Activated T-helper 1 cell treated with anti-CD3 and anti-CD28 coated beads, Interleukin-2, amount 50 U/mL, for 16 hours (primary cell): ENCODE data around the gene TTC19.
"Not testable (repeated sequence)": the region's sequence is repeated elsewhere in the genome, so short reads cannot be mapped to it uniquely, and the experiment has no call there.

Source experiments
- DNase-seq, 2 donors: peaks; one replicate each; pipeline ENCODE4 v3.0.0-alpha.2; 2020; ENCODE audit warnings: low read depth in 1 of 2, low spot score in 1 of 2

The TTC19 gene

GRCh38 chr17:16027708-16028584 lies 28.3 kb downstream of the TTC19 start:
- peak in 1 of 2 donors; percentile 28 for DNase-seq

GRCh38 chr17:16033729-16034349 lies 34.2 kb downstream of the TTC19 start:
- no peak for DNase-seq

GRCh38 chr17:16036261-16036660 lies 36.6 kb downstream of the TTC19 start:
- DNase-seq = no peak

- DNase-seq = no peak
Measured at GRCh38 chr17:16037636-16038035, 38.0 kb downstream of the TTC19 start.

- no peak for DNase-seq
Measured at GRCh38 chr17:16040710-16041251, 41.2 kb downstream of the TTC19 start.

- DNase-seq = no peak
Measured at GRCh38 chr17:16044487-16044886, 44.9 kb downstream of the TTC19 start.

GRCh38 chr17:16046966-16047365 lies 47.3 kb downstream of the TTC19 start:
- DNase-seq = no peak

- no peak for DNase-seq
Measured at GRCh38 chr17:16048811-16049449, 49.3 kb downstream of the TTC19 start.

- DNase-seq = no peak
Measured at GRCh38 chr17:16050844-16051243, 51.2 kb downstream of the TTC19 start.

- DNase-seq = no peak
Measured at GRCh38 chr17:16052486-16052885, 52.9 kb downstream of the TTC19 start.

- DNase-seq = not testable (repeated sequence)
Measured at GRCh38 chr17:16055139-16055538, 55.5 kb downstream of the TTC19 start.

- no peak for DNase-seq
Measured at GRCh38 chr17:16061631-16062030, 62.0 kb downstream of the TTC19 start.

- no peak for DNase-seq
Measured at GRCh38 chr17:16066125-16066524, 66.5 kb downstream of the TTC19 start.

GRCh38 chr17:16068323-16068722 lies 68.7 kb downstream of the TTC19 start:
- DNase-seq = no peak

GRCh38 chr17:16072031-16072430 lies 72.4 kb downstream of the TTC19 start:
- DNase-seq = no peak

- DNase-seq = no peak
Measured at GRCh38 chr17:16073845-16074244, 74.2 kb downstream of the TTC19 start.

- no peak for DNase-seq
Measured at GRCh38 chr17:16074423-16074822, 74.8 kb downstream of the TTC19 start.

GRCh38 chr17:16075949-16076348 lies 76.3 kb downstream of the TTC19 start:
- DNase-seq = no peak
